GM18499 (cell line): Measurements from ENCODE around the gene BSDC1.
"Not testable (repeated sequence)": the region's sequence is repeated elsewhere in the genome, so short reads cannot be mapped to it uniquely, and the experiment has no call there.

Experiments used
- ATAC-seq: cut with Tn5 transposase; IDR thresholded peaks from one replicate; pipeline ENCODE4 v1.9.1; 2021; ENCODE audit warnings: moderate number of reproducible peaks; ENCODE audit not compliant: insufficient read depth, unreplicated experiment

The BSDC1 gene

DNA sequence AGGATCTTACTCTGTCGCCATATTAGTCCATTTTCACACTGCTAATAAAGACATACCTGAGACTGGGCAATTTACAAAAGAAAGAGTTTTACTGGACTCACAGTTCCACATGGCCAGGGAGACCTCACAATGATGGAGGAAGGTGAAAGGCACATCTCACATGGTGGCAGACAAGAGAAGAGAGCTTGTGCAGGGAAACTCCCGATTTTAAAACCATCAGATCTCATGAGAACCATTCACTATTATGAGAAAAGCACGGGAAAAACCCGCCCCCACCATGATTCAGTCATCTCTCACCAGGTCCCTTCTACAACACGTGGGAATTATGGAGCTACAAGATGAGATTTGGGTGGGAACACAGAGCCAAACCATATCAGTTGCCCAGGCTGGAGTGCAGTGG is 2.3 kb upstream of the BSDC1 start:
- ATAC-seq = not testable (repeated sequence)

DNA sequence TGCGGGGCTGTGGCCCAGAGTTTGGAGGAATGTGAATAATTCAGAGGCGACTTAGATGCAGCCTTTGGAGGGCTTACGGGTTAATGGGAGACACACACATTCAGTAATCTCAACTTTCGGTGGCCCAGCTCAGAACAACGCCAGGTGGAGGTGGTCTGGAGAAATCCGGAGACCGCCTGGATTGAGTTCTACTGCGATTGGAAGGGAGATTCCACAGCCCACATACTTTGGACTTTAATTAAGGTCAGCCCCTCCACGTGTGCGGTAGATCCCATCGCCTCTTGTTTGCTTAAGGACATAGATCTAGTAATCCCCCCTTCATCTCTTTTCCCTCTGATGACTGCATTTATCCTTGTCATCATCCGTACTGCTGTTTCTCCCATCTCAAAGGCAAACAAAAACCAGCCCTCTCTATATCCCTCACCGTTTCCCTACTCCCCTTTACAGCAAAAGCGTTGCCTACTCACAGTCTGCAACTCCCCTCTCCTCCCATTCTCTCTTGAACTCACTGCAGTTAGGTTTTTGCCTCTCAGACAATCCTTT is 720 bp upstream of the BSDC1 start:
- no peak for ATAC-seq

DNA sequence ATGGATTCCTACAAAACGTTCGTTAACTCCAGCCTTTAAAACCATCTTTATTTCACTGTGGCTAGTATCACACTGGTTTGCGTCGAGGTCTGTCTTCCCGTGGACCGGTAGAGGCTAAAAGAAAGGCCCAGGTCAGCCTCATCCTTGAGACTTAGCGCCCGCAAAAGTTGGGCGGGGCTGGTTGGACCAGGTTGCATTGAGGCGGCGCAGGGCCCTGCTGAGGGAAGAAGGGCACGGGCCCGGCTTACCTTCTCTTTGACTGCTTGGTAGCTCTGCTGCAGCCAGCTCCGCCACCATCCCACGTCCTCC is 455 bp downstream of the BSDC1 start:
- ATAC-seq = no peak

DNA sequence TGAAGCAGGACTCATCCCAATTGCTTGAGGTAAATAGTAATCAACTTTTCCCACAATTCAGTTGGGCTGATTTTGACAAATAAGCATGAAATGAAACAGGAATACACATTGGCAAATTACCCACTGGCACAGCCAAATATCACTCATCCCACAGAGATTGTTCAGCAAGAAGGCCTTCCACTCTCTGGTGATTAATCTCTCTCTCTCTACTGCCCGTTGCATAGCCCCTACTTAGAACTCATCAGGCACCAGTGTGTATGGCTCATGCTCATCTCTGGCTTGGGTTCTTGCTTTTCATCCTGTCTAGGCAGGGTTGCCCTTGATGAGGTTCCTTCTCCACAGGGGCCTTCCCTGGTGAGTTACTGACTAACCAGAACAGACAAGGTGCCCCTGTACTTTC is 1.1 kb downstream of the BSDC1 start:
- ATAC-seq = no peak

DNA sequence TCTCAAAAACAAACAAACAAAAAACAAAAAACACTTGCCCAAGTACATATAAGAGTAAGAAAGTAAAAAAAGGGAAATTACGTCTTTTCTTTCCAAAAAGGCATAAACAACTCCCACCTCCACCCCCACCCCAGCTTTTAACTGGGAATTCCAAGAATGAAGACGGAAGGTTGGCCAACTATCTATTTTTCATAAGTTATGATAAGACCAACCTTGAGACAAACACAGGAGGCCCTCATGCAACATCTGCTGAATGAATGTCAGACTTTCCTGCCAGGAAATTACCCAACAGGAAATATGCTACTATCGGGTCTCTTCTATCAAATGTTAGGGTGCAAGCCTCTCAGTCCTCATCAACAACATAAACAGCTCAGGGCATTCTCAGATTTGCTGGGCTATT is 1.9 kb downstream of the BSDC1 start:
- ATAC-seq = no peak

DNA sequence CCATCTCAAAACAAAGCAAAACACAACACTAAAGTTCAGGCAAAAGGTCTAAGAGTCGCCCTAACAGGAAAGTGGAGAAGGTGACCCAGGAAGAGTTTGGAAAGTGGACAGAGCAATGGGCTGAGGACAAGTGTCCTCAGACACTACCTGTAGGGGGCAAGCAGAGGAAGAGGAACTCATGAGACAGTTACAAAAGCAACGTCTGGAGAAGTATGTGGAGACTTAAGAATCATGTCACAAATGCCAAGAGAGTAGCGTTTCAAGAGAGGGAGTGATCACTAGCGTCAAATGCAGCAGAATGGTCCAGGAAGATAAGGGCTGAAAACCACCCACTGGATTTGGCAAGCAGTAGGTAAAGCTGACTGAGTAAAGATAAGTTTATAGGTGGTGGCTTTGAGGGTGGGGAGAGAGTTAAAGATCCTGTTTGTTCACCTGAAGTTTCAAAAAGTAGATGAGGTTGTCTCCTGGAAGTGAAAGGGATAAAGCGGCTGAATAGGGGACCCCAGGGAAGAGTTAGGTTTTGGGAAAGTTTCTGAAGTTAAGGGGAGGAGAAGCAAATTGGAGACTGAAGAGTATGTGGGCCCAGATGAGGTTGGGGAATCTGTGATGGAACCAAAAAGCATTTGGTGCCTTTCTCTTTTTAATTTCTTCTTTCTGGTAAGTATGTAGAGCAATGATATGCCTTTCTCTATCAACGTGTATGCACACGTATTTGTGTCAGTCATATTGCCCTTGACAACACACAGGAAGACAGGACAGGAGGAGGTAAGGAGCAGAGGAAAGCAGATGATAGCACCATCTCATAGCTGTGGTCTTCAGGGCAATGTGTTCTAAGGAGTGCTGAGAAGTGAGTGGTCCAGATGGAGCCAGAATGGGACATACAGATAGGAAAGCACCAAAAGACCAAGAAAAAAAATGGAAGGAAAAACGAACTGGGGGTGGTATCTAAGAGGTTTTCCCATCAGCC is 3.1 kb downstream of the BSDC1 start:
- no peak for ATAC-seq

DNA sequence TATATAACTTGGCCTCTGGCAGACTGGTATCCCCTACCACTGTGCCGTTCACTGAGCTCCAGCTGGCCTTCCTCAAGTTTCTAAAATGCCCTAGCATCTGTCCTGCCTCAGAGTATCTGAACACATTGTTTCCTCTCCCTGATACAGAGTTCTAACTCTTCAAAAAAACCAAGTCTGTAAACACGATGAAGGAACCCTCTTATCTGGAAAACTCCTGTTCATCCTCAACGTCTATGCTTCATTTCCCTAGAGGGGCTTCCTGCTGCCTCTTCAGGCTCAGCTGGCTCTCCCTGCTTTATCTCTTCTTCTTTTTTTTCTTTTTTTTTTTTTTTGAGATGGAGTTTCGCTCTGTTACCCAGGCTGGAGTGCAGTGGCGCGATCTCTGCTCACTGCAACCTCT is 5.6 kb downstream of the BSDC1 start:
- no peak for ATAC-seq

DNA sequence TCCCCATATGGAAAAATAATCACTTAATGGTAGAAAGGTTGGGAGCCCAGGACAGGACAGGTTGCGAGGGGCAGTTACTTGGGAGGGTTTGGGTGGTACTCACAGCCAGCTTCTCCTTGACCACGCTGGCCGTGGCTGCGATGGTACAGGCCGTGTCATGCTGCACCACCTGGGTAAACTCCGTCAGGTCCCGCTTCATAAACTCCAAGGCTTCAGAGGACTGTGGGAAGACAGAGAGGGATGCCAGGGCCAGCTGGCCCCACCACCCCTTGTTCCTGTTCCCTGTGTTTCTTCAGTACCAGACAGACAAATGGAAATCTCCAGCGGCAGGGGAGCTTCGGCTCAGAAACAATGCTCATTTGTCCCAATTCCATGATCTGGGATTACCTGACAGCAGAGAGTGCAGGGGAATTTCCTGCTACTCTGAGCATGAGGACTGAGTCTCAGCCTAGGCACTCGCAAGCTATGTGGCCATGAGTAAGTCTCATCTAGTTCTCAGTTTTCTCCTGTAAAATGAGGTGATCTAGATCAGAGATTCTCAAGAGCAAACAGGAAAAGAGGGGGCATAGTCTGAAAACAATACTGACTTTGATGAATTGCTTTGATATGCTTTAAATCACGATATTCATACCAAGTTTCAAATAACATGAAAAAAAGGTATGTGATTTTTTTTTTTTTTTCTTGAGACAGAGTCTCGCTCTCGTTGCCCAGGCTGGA is 7.4 kb downstream of the BSDC1 start:
- no peak for ATAC-seq

DNA sequence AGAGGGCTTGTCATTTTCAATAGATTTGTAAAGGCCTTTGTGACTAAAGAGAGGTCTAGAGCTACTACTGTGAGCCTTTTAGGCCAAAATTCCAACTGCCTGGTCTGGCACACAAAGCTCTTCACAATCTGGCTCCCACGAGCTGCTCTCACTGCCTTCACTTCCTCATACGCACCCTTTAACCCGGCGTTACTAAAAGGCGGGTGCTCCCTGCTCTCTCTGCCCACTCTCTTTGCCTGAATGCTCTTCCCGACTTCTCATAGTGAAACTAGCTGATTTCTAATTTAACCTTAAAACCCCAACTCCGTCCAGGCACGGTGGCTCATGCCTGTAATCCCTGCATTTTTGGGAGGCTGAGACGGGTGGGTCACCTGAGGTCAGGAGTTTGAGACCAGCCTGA is 14.2 kb downstream of the BSDC1 start:
- no peak for ATAC-seq

DNA sequence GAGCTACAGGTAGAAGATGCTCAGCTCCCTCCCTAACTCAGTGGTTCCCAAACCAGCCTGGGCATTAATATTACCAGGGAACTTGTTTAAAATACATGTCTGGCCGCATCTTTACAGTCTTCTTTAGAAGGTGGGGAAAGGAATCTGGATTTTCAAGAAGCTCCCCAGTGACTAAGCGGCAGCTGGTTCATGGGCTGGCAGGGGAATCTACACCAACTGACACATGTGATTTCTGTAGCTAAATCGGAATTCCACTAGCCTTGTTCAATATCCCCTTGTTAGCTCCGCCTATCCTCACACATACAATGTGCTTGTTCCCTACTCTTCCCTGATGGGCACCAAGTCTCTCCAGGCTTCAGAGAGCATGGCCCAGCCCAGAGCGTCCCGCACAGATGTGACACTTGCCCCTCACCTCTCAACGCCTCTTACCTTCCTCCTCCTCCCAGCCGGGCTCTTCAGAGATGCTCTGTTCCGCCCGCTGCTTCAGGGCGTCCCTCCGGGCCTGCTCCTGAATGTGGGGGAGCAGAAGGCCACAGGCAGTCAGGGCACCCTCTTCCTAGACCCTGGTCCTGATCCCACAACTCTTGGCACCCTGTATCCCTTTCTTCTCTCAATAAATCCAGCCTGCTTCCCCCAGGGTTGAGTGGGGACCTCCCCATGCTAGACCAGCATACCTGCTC is 16.6 kb downstream of the BSDC1 start:
- ATAC-seq = no peak

DNA sequence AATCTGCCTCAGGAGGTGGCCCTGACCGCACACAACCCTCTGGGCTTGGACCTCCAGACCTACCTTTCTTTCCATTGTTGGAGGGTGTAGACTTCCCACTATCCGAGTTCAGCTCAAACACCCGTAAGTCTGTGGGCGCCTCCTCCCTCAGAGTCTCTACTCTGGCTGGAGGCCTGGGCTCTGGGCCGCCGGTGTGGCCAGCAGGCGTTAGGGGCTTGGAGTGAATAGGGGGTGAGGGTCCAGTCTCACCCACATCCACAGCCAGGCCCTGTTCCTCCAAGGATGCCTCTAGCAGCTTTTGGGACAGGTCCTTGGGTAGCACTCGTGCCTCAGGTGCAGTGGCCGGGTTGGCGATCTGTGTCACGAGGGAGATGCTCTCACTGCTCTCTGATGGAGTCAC is 18.0 kb downstream of the BSDC1 start:
- no peak for ATAC-seq

DNA sequence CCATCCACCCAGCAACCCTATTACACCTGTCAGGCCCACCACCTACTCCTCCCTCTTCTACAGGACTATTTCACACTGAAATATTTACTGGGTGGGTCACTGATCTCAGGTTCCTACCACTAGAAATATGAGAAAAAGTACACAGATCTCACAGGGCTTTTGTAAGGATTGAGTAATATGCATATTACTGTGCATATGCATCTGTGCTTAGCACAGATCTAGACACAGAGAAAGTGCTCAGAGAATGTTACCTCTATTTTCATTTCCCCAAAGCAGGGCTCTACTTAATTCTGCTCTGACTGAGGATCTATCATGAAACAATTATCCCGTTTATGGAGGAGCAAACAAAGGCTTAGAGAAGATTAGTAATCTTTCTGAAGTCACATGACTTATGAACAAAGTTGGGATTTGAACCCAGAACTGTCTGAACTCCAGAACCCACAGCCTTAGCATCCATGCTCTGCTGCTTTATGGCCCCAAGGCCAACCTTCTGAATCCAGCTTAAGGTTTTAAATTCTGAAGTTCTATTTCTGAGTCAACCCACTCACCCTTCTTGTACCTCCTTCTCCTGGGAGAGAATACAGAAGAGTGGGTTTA is 20.1 kb downstream of the BSDC1 start:
- ATAC-seq = no peak

DNA sequence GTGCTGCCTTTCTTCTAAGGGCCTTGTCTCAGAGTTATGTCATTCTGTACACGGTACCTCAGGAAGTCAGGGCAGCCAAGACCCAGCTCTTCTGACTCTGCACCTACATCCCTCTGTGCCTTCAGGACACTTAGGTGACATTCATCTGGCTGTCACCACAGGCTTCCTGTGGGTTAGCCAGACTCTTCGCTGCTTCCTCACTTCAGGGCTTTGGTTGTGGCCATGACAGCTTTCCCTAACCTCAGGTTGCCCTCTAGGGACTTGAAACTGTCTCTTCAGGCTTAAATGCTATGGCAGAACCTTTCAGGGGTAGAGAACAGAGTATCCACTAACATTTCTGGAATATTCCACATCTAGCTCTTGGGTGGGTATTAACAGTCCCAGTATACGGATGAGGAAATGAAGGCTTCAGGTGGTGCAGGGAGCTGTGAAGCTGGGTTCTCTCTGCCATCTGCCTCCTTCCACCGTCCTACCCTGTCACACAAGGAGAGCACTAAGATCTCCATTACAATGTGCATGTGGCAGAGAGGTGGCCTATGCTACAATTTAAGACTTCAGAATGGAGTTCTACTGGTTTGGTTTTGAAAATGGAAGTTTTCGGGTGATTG is 22.0 kb downstream of the BSDC1 start:
- ATAC-seq = no peak

DNA sequence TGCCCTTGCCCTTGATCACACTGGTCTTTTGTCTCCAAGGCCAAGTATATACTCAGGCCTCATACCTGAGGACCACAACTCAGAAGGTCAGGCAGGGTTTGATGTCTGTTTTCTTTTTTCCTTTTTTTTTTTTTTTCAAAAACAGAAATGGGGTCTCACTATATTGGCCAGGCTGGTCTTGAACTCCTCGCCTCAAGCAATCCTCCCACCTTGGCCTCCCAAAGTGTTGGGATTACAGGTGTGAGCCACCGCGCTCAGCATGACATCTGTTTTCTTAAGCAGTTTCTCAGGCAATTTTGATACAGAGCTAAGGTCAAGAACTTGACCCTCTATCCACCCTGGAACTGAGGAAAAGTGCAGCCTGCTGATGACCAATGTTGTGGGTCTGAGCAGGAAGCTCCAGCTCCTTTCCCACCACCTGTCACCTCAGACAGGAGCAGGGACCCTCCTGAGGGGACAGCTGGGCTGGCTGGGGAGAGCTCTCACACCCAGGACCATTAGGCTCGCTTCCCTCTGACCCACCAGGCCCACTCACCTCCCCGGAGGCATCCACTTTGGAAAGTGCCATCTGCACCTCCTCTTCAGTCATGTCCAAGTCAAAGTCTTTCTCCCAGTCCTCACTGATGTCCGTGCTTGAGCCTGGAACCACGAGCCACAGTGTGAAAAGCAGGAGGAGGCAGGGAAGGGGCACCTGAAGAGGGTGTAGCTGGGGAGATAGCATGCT is 26.2 kb downstream of the BSDC1 start:
- ATAC-seq = no peak

DNA sequence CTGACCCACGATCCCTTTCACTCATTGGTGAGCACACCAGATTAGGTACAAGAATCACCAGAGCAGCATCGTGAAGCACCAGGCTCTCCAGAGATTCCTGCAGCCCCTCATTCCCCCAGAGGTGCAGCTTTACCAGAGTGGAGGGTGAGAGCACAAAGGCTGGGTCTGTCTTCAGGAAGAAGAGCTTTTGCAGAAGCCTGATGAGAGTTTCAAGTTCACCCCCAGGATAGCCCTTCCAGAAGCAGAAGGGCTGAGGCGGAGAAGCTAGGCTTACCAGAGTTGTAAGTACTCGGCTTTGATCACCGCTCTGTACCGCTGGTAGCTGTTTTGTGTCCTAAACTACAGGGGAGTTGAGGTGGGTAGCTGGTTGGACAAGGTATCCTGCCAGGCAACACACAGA is 28.8 kb downstream of the BSDC1 start:
- ATAC-seq = no peak

DNA sequence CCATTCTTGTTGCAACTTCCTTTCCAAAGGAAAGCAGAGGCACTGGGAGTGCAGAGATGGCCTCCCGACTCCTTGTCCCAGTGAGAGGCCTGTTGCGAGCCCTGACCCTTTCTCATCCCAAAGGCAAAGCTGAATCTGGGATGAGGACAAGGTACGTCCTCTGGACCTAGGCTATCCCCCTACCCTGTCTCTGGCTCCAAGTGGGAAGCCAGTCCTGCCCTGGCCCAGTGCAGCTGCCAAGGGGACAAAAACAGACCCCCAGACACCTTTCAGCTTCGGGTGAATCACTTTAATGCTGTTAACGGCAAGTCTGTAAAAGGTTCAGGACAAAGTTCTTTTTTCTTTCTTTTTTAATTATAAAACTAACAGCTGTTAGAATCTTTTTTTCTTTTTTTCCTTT is 29.4 kb downstream of the BSDC1 start:
- no peak for ATAC-seq

DNA sequence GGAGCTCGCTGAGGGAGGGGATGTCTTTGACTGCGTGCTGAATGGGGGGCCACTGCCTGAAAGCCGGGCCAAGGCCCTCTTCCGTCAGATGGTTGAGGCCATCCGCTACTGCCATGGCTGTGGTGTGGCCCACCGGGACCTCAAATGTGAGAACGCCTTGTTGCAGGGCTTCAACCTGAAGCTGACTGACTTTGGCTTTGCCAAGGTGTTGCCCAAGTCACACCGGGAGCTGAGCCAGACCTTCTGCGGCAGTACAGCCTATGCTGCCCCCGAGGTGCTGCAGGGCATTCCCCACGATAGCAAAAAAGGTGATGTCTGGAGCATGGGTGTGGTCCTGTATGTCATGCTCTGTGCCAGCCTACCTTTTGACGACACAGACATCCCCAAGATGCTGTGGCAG is 30.5 kb downstream of the BSDC1 start:
- ATAC-seq = no peak

DNA sequence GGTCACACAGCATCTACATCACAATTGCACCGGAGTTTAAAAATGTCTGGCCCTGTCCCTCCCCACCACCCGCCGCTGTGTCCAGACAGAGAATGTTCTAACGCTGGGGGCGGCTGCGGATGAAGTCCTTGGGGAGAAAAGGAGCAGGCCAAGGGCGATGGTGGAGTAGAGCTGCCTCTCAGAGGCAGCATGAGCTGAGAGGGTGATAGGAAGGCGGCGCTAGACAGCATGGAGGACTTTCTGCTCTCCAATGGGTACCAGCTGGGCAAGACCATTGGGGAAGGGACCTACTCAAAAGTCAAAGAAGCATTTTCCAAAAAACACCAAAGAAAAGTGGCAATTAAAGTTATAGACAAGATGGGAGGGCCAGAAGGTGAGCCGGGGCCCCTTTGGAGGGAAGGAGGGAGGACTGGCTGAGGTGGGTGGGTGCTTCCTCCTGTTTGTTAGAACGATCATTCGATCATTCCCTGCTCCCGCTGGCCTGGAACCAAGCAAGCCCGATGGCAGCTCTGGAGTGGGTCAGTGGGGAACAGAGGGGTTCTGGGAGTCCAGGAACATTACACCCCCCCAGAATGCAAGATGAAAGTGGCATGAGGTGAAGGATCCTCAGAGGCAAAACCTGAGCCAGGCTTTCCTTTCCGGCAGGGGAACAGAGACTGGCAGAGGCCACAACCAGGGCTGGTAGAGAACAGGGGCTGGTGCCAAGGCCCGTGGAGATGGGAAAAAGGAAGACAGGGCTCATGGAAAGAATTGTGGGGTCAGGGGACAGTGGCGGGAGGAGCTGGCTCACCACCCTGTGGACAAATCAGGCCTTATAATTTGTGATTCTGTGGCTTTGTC is 31.5 kb downstream of the BSDC1 start, which contains the start of the genes FAM229A and TSSK3:
TSS of gene FAM229A (minus strand) at position 12 of the 840 bp plus-strand sequence. CDS start 394 bp downstream, outside the sequence.
TSS of gene TSSK3 (plus strand) at position 66 of the 840 bp plus-strand sequence. CDS start at position 229, 163 bp downstream.
- no peak for ATAC-seq
